ENCODE results near the gene C4BPA. TPM values are rescaled to one million over a fixed set of nuclear protein-coding genes. Genes with fewer than 3 reads are reported as not detected.

Gene C4BPA
- total RNA-seq, 4 donors from 2014 or later = under 0.01 to 0.52 TPM; not detected in 2

GRCh38 chr1:207069061-207069460 is 35.0 kb upstream of the C4BPA start:
- 81% methylated on average over 3 of the region's 3 CpGs for WGBS
- Histone ChIP-seq H3K27ac (replicated peaks in 1 of 4) (no peak overlapping the region), H3K9me3 (no peaks in the 10 kb centered on the region), H3K4me1 (peaks cover 0 to 10% (median 2%) of the 10 kb centered on the region in 4 donors), H3K4me3 (no peak overlapping the region), H3K36me3 (peaks cover 27 to 93% (median 80%) of the 10 kb centered on the region in 4 donors), H3K27me3 (no peaks in the 10 kb centered on the region)
- no peak for TF ChIP-seq EP300 (IDR thresholded peaks at IDR 0.05)
- TF ChIP-seq POLR2A (IDR thresholded peaks at IDR 0.05; ENCODE audit: low read depth) = no peak
- TF ChIP-seq, protein P1, sequence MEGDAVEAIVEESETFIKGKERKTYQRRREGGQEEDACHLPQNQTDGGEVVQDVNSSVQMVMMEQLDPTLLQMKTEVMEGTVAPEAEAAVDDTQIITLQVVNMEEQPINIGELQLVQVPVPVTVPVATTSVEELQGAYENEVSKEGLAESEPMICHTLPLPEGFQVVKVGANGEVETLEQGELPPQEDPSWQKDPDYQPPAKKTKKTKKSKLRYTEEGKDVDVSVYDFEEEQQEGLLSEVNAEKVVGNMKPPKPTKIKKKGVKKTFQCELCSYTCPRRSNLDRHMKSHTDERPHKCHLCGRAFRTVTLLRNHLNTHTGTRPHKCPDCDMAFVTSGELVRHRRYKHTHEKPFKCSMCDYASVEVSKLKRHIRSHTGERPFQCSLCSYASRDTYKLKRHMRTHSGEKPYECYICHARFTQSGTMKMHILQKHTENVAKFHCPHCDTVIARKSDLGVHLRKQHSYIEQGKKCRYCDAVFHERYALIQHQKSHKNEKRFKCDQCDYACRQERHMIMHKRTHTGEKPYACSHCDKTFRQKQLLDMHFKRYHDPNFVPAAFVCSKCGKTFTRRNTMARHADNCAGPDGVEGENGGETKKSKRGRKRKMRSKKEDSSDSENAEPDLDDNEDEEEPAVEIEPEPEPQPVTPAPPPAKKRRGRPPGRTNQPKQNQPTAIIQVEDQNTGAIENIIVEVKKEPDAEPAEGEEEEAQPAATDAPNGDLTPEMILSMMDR (IDR thresholded peaks at IDR 0.05) = no peak
- no peak for TF ChIP-seq POLR2AphosphoS5 (IDR thresholded peaks at IDR 0.05)
- intact Hi-C loops (cut with DNase I) = no loop called here
- DNase-seq (ENCODE audit: extremely low spot score) = no peak

- Histone ChIP-seq H3K36me3 (peaks cover 24 to 97% (median 75%) of the 10 kb centered on the region in 4 donors), H3K4me1 (peaks cover 0 to 16% (median 1%) of the 10 kb centered on the region in 4 donors), H3K9me3 (no peaks in the 10 kb centered on the region), H3K4me3 (no peak overlapping the region), H3K27me3 (no peaks in the 10 kb centered on the region), H3K27ac (replicated peaks in 1 of 4) (no peak overlapping the region)
- TF ChIP-seq POLR2A (IDR thresholded peaks at IDR 0.05; ENCODE audit: low read depth) (no peak), EP300 (IDR thresholded peaks at IDR 0.05) (no peak), POLR2AphosphoS5 (IDR thresholded peaks at IDR 0.05) (no peak)
- TF ChIP-seq, protein P1 (IDR thresholded peaks at IDR 0.05) = no peak
- intact Hi-C loops (cut with DNase I) = loop anchor here (10.0 kb wide), 1 partner anchor 335 kb away; no protein-coding TSS in a partner anchor
- no peak for DNase-seq (ENCODE audit: extremely low spot score)
- 82% methylated on average over 2 of the region's 5 CpGs for WGBS
These were observed 34.1 kb upstream of the C4BPA start for GRCh38 chr1:207069858-207070506.

GRCh38 chr1:207070811-207071210 is 33.2 kb upstream of the C4BPA start:
- no peak for DNase-seq (ENCODE audit: extremely low spot score)
- 85% methylated on average over 4 of the region's 4 CpGs for WGBS
- Histone ChIP-seq H3K4me1 (peaks cover 0 to 16% (median 0%) of the 10 kb centered on the region in 4 donors), H3K36me3 (peaks cover 24 to 91% (median 69%) of the 10 kb centered on the region in 4 donors), H3K4me3 (no peak overlapping the region), H3K27me3 (no peaks in the 10 kb centered on the region), H3K9me3 (no peaks in the 10 kb centered on the region), H3K27ac (replicated peaks in 1 of 4) (no peak overlapping the region)
- TF ChIP-seq EP300 (IDR thresholded peaks at IDR 0.05) = no peak
- TF ChIP-seq POLR2A (IDR thresholded peaks at IDR 0.05; ENCODE audit: low read depth) = no peak
- TF ChIP-seq POLR2AphosphoS5 (IDR thresholded peaks at IDR 0.05) = no peak
- TF ChIP-seq, protein P1 (IDR thresholded peaks at IDR 0.05) = no peak
- intact Hi-C loops (cut with DNase I) = loop anchor here (10.0 kb wide), 1 partner anchor 336 kb away; no protein-coding TSS in a partner anchor

DNA sequence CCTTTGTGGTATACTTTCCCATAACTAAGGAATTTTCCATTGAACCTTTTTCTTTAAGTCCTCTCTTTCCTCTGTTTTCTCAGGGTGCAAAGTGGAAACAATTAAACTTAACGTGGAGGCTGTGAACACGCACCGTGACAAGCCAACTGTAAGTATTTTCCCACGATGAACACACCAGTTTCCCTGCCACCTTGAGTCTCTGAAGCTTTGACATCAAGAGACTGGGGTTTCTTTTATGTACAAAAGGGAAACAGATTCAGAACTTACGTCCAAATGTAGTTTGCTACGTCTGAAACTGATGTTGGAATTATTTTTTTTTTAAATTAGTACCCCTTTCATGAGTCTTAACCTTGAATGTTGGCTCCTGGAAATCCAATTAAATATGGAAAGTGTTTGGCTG is 32.6 kb upstream of the C4BPA start:
- intact Hi-C loops (cut with DNase I) = loop anchor here (10.0 kb wide), 1 partner anchor 337 kb away; no protein-coding TSS in a partner anchor
- no peak for DNase-seq (ENCODE audit: extremely low spot score)

More for the DNA sequence above, 32.6 kb upstream of the C4BPA start:
- Histone ChIP-seq H3K4me3 (no peak overlapping the region), H3K27ac (replicated peaks in 1 of 4) (no peak overlapping the region), H3K9me3 (no peaks in the 10 kb centered on the region), H3K4me1 (peaks cover 0 to 19% (median 0%) of the 10 kb centered on the region in 4 donors), H3K36me3 (peaks cover 24 to 89% (median 66%) of the 10 kb centered on the region in 4 donors), H3K27me3 (no peaks in the 10 kb centered on the region)
- TF ChIP-seq EP300 (IDR thresholded peaks at IDR 0.05) = no peak
- no peak for TF ChIP-seq POLR2AphosphoS5 (IDR thresholded peaks at IDR 0.05)
- TF ChIP-seq, protein P1 (IDR thresholded peaks at IDR 0.05) = no peak
- no peak for TF ChIP-seq POLR2A (IDR thresholded peaks at IDR 0.05; ENCODE audit: low read depth)
- 94% methylated on average over 6 of the region's 6 CpGs for WGBS

All from esophagus muscularis mucosa (tissue), 4 donors.